Natural killer cell (primary cell): ENCODE data around the gene GABBR2. TPM values are rescaled to one million over a fixed set of nuclear protein-coding genes. Genes with fewer than 3 reads are reported as not detected.

Experiments
- ATAC-seq, 3 donors: fragments of 150-1000 bp in 2 of 3; fragments of 200-7000 bp in 1 of 3; cut with Tn5 transposase; 1 replicate in 1 of 3; 2 replicates in 2 of 3; pipeline ENCODE4 v1.10.0; 2021; ENCODE audit warnings: mild to moderate bottlenecking in 2 of 3, moderate library complexity in 2 of 3
- DNase-seq, 2 donors: peaks; one replicate each; pipeline versions ENCODE4 v3.0.0 to v3.0.0-alpha.2; 2013 to 2021; ENCODE audit warnings: mixed read lengths in 1 of 2
- H3K27ac ChIP-seq: one replicate; pipeline ENCODE4 v1.5.1; 2013; ENCODE audit warnings: mild to moderate bottlenecking, low read length
- H3K27me3 ChIP-seq: one replicate; pipeline ENCODE4 v1.6.1; 2013; ENCODE audit warnings: low read length; ENCODE audit not compliant: control insufficient read depth, insufficient read depth
- H3K36me3 ChIP-seq: one replicate; pipeline ENCODE4 v1.6.1; 2013; ENCODE audit warnings: low read length; ENCODE audit not compliant: control insufficient read depth, insufficient read depth
- H3K4me1 ChIP-seq: one replicate; pipeline ENCODE4 v1.6.1; 2013; ENCODE audit warnings: low read length; ENCODE audit not compliant: control insufficient read depth, insufficient read depth
- H3K4me3 ChIP-seq: one replicate; pipeline ENCODE4 v1.5.1; 2013; ENCODE audit warnings: low read length
- H3K9me3 ChIP-seq: one replicate; pipeline ENCODE4 v1.6.1; 2013; ENCODE audit warnings: low read length; ENCODE audit not compliant: control insufficient read depth, insufficient read depth
- H3K27ac Mint-ChIP-seq, 2 donors: one replicate each; pipeline ENCODE4 v1.8.0; 2022; ENCODE audit warnings: mild to moderate bottlenecking in 2 of 2, mixed read lengths in 2 of 2, moderate library complexity in 1 of 2
- H3K27me3 Mint-ChIP-seq, 2 donors: one replicate each; pipeline ENCODE4 v1.8.0; 2022; ENCODE audit warnings: low read depth in 2 of 2, mixed read lengths in 2 of 2
- H3K36me3 Mint-ChIP-seq: one replicate; pipeline ENCODE4 v1.8.0; 2022; ENCODE audit warnings: mixed read lengths
- H3K4me1 Mint-ChIP-seq, 2 donors: one replicate each; pipeline ENCODE4 v1.8.0; 2022; ENCODE audit warnings: mixed read lengths in 2 of 2
- H3K4me3 Mint-ChIP-seq: one replicate; pipeline ENCODE4 v1.8.0; 2022; ENCODE audit warnings: mild to moderate bottlenecking, moderate library complexity, mixed read lengths
- H3K9me3 Mint-ChIP-seq, 2 donors: one replicate each; pipeline ENCODE4 v1.8.0; 2022; ENCODE audit warnings: mixed read lengths in 2 of 2
- CTCF ChIP-seq: fragments of 200-600 bp; IDR thresholded peaks from one replicate; pipeline ENCODE4 v1.8.0; 2022; ENCODE audit warnings: antibody characterized with exemption
- WGBS: methylation state at CpG from one replicate; pipeline ENCODE4 v1.1.7; 2013; ENCODE audit warnings: missing lambda C conversion rate; ENCODE audit not compliant: insufficient coverage; 5-methylcytosine and 5-hydroxymethylcytosine counted together
- intact Hi-C: fragments of 100-400 bp; cut with micrococcal nuclease; formaldehyde crosslinking; loops from one replicate; pipeline ENCODE4 v1.14.2; 2022
- total RNA-seq, 4 donors: library from RNA; stranded (reverse); fragments of 120-200 nt in 1 of 4; gene quantifications; one replicate each; pipeline versions ENCODE4 v1.2.3 to v1.2.4, GENCODE V29; 2013 to 2022

Gene GABBR2
- total RNA-seq, 3 donors from 2014 or later (not counting 1 experiment from before 2014, with no cell fraction given) = not detected

DNA sequence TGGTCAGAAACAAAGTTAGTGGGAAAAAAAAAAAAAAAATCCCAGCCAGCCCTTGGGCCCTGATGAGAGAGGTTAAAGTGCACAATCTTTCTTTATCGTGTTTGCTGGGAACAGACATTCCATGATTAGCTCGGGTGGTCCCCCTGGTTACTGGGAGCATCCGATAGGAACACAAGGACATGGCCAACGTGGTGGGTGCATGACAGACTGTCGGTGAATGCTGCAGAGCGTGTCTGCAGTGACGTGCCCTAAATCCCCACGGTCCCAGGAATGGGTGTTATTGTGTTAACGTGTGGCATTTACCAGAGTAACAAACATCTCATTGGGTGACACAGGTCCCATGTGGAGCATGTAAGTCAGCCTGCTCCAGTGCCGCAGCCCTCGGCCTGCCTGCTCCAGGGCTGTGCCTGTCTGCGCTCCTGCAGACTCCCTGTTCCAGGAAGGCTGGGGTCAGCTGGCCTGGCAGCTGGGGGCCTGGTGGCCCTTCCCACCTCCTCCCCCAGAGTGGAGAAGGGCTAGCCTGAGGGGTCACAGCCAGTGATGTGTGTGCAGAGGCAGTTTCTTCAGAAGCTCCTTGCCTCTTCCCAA, 419.0 kb downstream of the GABBR2 start:
- H3K9me3 ChIP-seq = no peaks in the 10 kb centered on the region
- H3K27ac ChIP-seq = no peak overlapping the region
- DNase-seq (no peak), ATAC-seq (no peak)
- intact Hi-C loops = no loop called here
- H3K27me3 ChIP-seq = no peaks in the 10 kb centered on the region
- H3K36me3 ChIP-seq = no peaks in the 10 kb centered on the region
- peaks cover 3 to 12% of the 10 kb centered on the region in 2 donors for H3K27me3 Mint-ChIP-seq
- no peaks in the 10 kb centered on the region for H3K36me3 Mint-ChIP-seq
- no peak overlapping the region for H3K4me3 ChIP-seq
- no peak overlapping the region for H3K27ac Mint-ChIP-seq
- TF ChIP-seq CTCF = no peak
- 94% methylated on average over 12 of the region's 12 CpGs for WGBS
- no peak overlapping the region for H3K4me3 Mint-ChIP-seq
- no peaks in the 10 kb centered on the region for H3K4me1 Mint-ChIP-seq
- H3K4me1 ChIP-seq = no peaks in the 10 kb centered on the region
- no peaks in the 10 kb centered on the region for H3K9me3 Mint-ChIP-seq

DNA sequence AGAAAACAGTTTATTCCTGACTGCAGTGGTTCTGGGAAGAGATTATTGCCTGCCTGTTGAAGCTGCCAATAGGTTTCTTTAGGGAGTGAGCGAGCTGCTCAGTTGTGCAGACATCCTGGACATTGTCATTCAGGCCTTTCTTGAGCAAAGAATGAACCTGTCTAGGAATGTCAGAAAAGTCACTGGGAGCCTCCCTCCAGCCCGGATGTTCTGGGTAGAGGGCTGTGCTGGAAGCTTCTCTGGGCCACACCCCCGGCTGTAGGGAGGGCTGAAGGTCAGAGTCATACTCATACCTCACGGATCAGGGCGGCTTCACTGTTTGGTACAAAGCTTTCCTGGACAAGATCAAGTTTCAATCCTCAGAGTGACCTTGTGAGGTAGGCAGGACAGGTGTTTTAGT, 419.9 kb downstream of the GABBR2 start:
- H3K36me3 Mint-ChIP-seq = no peaks in the 10 kb centered on the region
- no peak overlapping the region for H3K27ac Mint-ChIP-seq
- Histone ChIP-seq H3K9me3 (no peaks in the 10 kb centered on the region), H3K36me3 (no peaks in the 10 kb centered on the region), H3K27ac (no peak overlapping the region), H3K27me3 (no peaks in the 10 kb centered on the region), H3K4me3 (no peak overlapping the region), H3K4me1 (no peaks in the 10 kb centered on the region)
- no peak overlapping the region for H3K4me3 Mint-ChIP-seq
- no peak for DNase-seq
- no peak for ATAC-seq
- no peaks in the 10 kb centered on the region for H3K9me3 Mint-ChIP-seq
- no peaks in the 10 kb centered on the region for H3K4me1 Mint-ChIP-seq
- intact Hi-C loops = no loop called here
- no peak for TF ChIP-seq CTCF
- H3K27me3 Mint-ChIP-seq = peaks cover 3 to 8% of the 10 kb centered on the region in 2 donors
- 94% methylated on average over 5 of the region's 5 CpGs for WGBS

- WGBS = 94% methylated on average over 3 of the region's 4 CpGs
- Mint-ChIP-seq H3K9me3 (no peaks in the 10 kb centered on the region), H3K27ac (no peak overlapping the region), H3K4me3 (no peak overlapping the region), H3K4me1 (no peaks in the 10 kb centered on the region), H3K36me3 (no peaks in the 10 kb centered on the region), H3K27me3 (peaks cover 0 to 7% of the 10 kb centered on the region in 2 donors)
- no peak for TF ChIP-seq CTCF
- Histone ChIP-seq H3K27ac (no peak overlapping the region), H3K36me3 (no peaks in the 10 kb centered on the region), H3K4me1 (no peaks in the 10 kb centered on the region), H3K4me3 (no peak overlapping the region), H3K9me3 (no peaks in the 10 kb centered on the region), H3K27me3 (no peaks in the 10 kb centered on the region)
- no peak for DNase-seq
- intact Hi-C loops = no loop called here
- no peak for ATAC-seq
Measured at GRCh38 chr9:98287384-98287783, 421.4 kb downstream of the GABBR2 start.

DNA sequence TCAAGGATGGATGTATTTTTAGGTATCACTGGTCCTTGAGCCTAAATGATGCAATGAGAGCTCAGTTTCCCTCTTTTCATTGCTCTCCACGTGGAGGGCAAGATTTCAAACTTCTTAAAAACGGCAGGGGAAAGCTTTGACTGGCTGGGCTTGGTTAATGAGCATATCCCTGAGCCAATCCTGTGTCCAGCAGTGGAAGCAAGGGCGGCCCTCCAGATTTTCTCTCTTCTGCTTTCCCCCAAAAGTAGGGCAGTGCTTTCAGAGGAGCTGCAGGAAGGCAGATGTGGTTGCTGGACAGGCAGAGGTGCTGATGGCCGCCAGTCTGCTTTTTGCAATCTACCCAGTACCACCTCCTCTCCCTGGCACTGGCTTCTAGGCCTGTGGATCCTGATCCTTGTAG, 423.3 kb downstream of the GABBR2 start:
- Mint-ChIP-seq H3K4me1 (no peaks in the 10 kb centered on the region), H3K27ac (no peak overlapping the region), H3K27me3 (peaks cover 13 to 16% of the 10 kb centered on the region in 2 donors), H3K9me3 (no peaks in the 10 kb centered on the region), H3K4me3 (no peak overlapping the region), H3K36me3 (no peaks in the 10 kb centered on the region)
- ATAC-seq (no peak), DNase-seq (no peak)
- Histone ChIP-seq H3K27ac (no peak overlapping the region), H3K27me3 (no peaks in the 10 kb centered on the region), H3K4me1 (no peaks in the 10 kb centered on the region), H3K9me3 (no peaks in the 10 kb centered on the region), H3K36me3 (no peaks in the 10 kb centered on the region), H3K4me3 (no peak overlapping the region)
- TF ChIP-seq CTCF = no peak
- intact Hi-C loops = no loop called here
- WGBS = 67% methylated on average over 4 of the region's 4 CpGs
